Fibroblast of lung (primary cell): ENCODE data around the gene DIPK2A. TPM values are rescaled to one million over a fixed set of nuclear protein-coding genes. Genes with fewer than 3 reads are reported as not detected.

ENCODE experiments used
- DNase-seq, 2 donors: peaks; one replicate each; pipeline versions ENCODE4 v3.0.0 to v3.0.0-alpha.2; 2010; ENCODE audit warnings: low read depth in 2 of 2
- H2AFZ ChIP-seq: 2 replicates; pipeline ENCODE4 v1.5.1; 2012; ENCODE audit warnings: low read length, control low read depth, inconsistent platforms
- H3K27ac ChIP-seq: 2 replicates; pipeline ENCODE4 v1.5.1; 2011; ENCODE audit warnings: low read length, control low read depth; ENCODE audit not compliant: insufficient read depth
- H3K27me3 ChIP-seq: 2 replicates; pipeline ENCODE4 v1.5.1; 2011; ENCODE audit warnings: mild to moderate bottlenecking, low read length; ENCODE audit not compliant: control insufficient read depth, insufficient read depth
- H3K36me3 ChIP-seq: 2 replicates; pipeline ENCODE4 v1.5.1; 2011; ENCODE audit warnings: low read length; ENCODE audit not compliant: control insufficient read depth, insufficient read depth
- H3K4me1 ChIP-seq: 2 replicates; pipeline ENCODE4 v1.5.1; 2011; ENCODE audit warnings: low read length; ENCODE audit not compliant: control insufficient read depth, insufficient read depth; ENCODE audit errors: extremely low read depth
- H3K4me2 ChIP-seq: 2 replicates; pipeline ENCODE4 v1.5.1; 2011; ENCODE audit warnings: low read length, control low read depth; ENCODE audit not compliant: insufficient read depth; ENCODE audit errors: extremely low read depth
- H3K4me3 ChIP-seq, 4 experiments: fragments of 200-600 bp in 1 of 4; sonication (generic) in 1 of 4; replicated peaks in 1 of 4; 2 replicates each; pipeline ENCODE4 v1.5.1; 2011 to 2016; ENCODE audit warnings: low read length in 4 of 4, low read depth in 3 of 4, mild to moderate bottlenecking in 3 of 4, control low read depth in 2 of 4, inconsistent platforms in 1 of 4, mixed read lengths in 1 of 4; ENCODE audit not compliant: insufficient read depth in 1 of 4; ENCODE audit errors: control extremely low read depth in 1 of 4
- H3K79me2 ChIP-seq: 2 replicates; pipeline ENCODE4 v1.5.1; 2012; ENCODE audit warnings: mild to moderate bottlenecking, low read length, inconsistent platforms; ENCODE audit not compliant: control insufficient read depth, insufficient read depth
- H3K9ac ChIP-seq: 2 replicates; pipeline ENCODE4 v1.5.1; 2011; ENCODE audit warnings: mild to moderate bottlenecking, low read length, control low read depth; ENCODE audit not compliant: insufficient read depth
- H3K9me3 ChIP-seq: 2 replicates; pipeline ENCODE4 v1.5.1; 2012; ENCODE audit warnings: low read depth, low read length; ENCODE audit not compliant: control insufficient read depth, insufficient read depth
- H4K20me1 ChIP-seq: 2 replicates; pipeline ENCODE4 v1.5.1; 2011; ENCODE audit warnings: low read length; ENCODE audit not compliant: control insufficient read depth, insufficient read depth; ENCODE audit errors: extremely low read depth
- CTCF ChIP-seq, 2 donors: IDR thresholded peaks in 1 of 2; conservative IDR thresholded peaks in 1 of 2; 1 replicate in 1 of 2; 2 replicates in 1 of 2; pipeline ENCODE4 v1.5.1; 2011 to 2012; ENCODE audit warnings: low read length in 2 of 2, control low read depth in 1 of 2, inconsistent platforms in 1 of 2, low read depth in 1 of 2, mild to moderate bottlenecking in 1 of 2
- EZH2 ChIP-seq: IDR thresholded peaks from 2 replicates; pipeline ENCODE4 v1.5.1; 2012; ENCODE audit warnings: low read length, control low read depth, mild to moderate bottlenecking; ENCODE audit errors: missing control alignments
- polyA plus RNA-seq, 2 donors: library from polyadenylated mRNA; depleted of rRNA in 1 of 2; stranded (reverse) in 1 of 2; unstranded in 1 of 2; fragments of >200 nt; gene quantifications; 2 replicates each; pipeline ENCODE4 v1.2.1, GENCODE V29; 2011 to 2012; ENCODE audit warnings: missing spikeins in 1 of 2
- total RNA-seq: library from RNA; depleted of rRNA; stranded (reverse); fragments of >200 nt; gene quantifications from 2 replicates; pipeline ENCODE4 v1.2.1, GENCODE V29; 2014

DIPK2A gene
- total and polyA plus RNA-seq, 2 donors (not counting 1 experiment from before 2014, with no cell fraction given): 26.4 to 96.1 TPM

DNA sequence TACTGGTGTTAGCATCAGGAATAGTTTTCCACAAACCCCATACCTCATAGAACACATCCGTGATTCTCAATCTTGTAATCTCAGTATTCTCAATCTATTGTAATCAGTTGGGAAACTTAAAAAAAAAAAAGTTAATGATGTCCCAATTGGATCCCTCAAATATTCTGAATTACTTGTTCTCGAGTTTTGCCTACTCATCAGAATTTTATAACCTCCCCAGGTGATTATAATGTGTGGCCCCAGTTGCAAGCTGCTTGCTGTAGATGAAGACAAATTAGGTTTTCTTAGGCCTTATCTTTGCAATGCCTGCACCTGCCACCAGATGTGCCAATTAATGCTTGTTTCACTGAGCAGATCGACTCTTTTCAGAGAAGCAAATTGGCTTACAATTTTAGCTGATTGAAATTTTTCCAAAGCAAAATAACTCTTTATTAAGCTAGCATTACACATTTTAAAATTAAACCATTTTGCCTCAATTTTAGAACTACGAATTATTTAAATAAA, 19.0 kb upstream of the DIPK2A start:
- no peaks in the 10 kb centered on the region for H3K4me1 ChIP-seq
- no peaks in the 10 kb centered on the region for H4K20me1 ChIP-seq
- H3K79me2 ChIP-seq: no peaks in the 10 kb centered on the region
- no peak overlapping the region for H3K9ac ChIP-seq
- no peaks in the 10 kb centered on the region for H3K9me3 ChIP-seq
- no peak overlapping the region for H3K27ac ChIP-seq
- no peak for DNase-seq
- H3K4me3 ChIP-seq: no peak overlapping the region
- no peaks in the 10 kb centered on the region for H3K36me3 ChIP-seq
- H3K4me2 ChIP-seq: no peak overlapping the region
- H2AFZ ChIP-seq: no peak overlapping the region
- TF ChIP-seq CTCF (conservative IDR thresholded peaks at IDR 0.05 in 1 of 2, IDR thresholded peaks at IDR 0.05 in 1 of 2; ENCODE audit: low read depth in 1 of 2, low read length in 2 of 2) (no peak), EZH2 (no peak)
- no peaks in the 10 kb centered on the region for H3K27me3 ChIP-seq

GRCh38 chr3:143955113-143955512, 16.5 kb upstream of the DIPK2A start:
- Histone ChIP-seq H4K20me1 (no peaks in the 10 kb centered on the region), H3K4me2 (no peak overlapping the region), H3K36me3 (no peaks in the 10 kb centered on the region), H3K27ac (no peak overlapping the region), H3K4me1 (no peaks in the 10 kb centered on the region), H3K27me3 (no peaks in the 10 kb centered on the region), H3K79me2 (no peaks in the 10 kb centered on the region), H3K9ac (no peak overlapping the region), H3K4me3 (no peak overlapping the region), H2AFZ (no peak overlapping the region), H3K9me3 (no peaks in the 10 kb centered on the region)
- DNase-seq: no peak
- no peak for TF ChIP-seq CTCF (conservative IDR thresholded peaks at IDR 0.05 in 1 of 2, IDR thresholded peaks at IDR 0.05 in 1 of 2; ENCODE audit: low read depth in 1 of 2, low read length in 2 of 2)
- TF ChIP-seq EZH2: no peak

- Histone ChIP-seq H3K4me3 (no peak overlapping the region), H3K36me3 (no peaks in the 10 kb centered on the region), H4K20me1 (no peaks in the 10 kb centered on the region), H3K27me3 (no peaks in the 10 kb centered on the region), H3K4me1 (no peaks in the 10 kb centered on the region), H3K27ac (no peak overlapping the region), H3K9ac (no peak overlapping the region), H3K79me2 (no peaks in the 10 kb centered on the region), H3K9me3 (no peaks in the 10 kb centered on the region), H3K4me2 (no peak overlapping the region), H2AFZ (no peak overlapping the region)
- peak in 1 of 2 donors; percentile 31 for DNase-seq
- TF ChIP-seq CTCF (conservative IDR thresholded peaks at IDR 0.05 in 1 of 2, IDR thresholded peaks at IDR 0.05 in 1 of 2; ENCODE audit: low read depth in 1 of 2, low read length in 2 of 2): no peak
These were observed 14.8 kb upstream of the DIPK2A start for GRCh38 chr3:143956838-143957237.
